Stimulated activated naive CD4-positive, alpha-beta T cell (primary cell): ENCODE measurements around the gene RITA1.

Experiments used
- DNase-seq, 6 experiments: peaks; one replicate each; lab custom pipeline; 2025; lab: John Stamatoyannopoulos, UW

RITA1 gene

GRCh38 chr12:113230315-113231234 lies 45.1 kb downstream of the RITA1 start:
- no peak for DNase-seq

GRCh38 chr12:113231235-113232088 lies 45.9 kb downstream of the RITA1 start:
- DNase-seq, result no peak

- no peak for DNase-seq
Measured at GRCh38 chr12:113232089-113232839, 46.7 kb downstream of the RITA1 start.

- DNase-seq, result peak; percentile 71 to 83 (median 79)
Measured at GRCh38 chr12:113232840-113233585, 47.5 kb downstream of the RITA1 start.

GRCh38 chr12:113233967-113234366 lies 48.4 kb downstream of the RITA1 start:
- no peak for DNase-seq

GRCh38 chr12:113234483-113234882 lies 49.0 kb downstream of the RITA1 start:
- no peak for DNase-seq

GRCh38 chr12:113235976-113236375 lies 50.5 kb downstream of the RITA1 start:
- no peak for DNase-seq

- no peak for DNase-seq
Measured at GRCh38 chr12:113236539-113237399, 51.2 kb downstream of the RITA1 start.

- DNase-seq, result no peak
Measured at GRCh38 chr12:113237748-113238147, 52.2 kb downstream of the RITA1 start.

- no peak for DNase-seq
Measured at GRCh38 chr12:113238309-113238708, 52.8 kb downstream of the RITA1 start.

GRCh38 chr12:113239288-113239771 lies 53.8 kb downstream of the RITA1 start:
- DNase-seq, result no peak

GRCh38 chr12:113239811-113240331 lies 54.4 kb downstream of the RITA1 start:
- DNase-seq, result no peak

- DNase-seq, result no peak
Measured at GRCh38 chr12:113240395-113240794, 54.9 kb downstream of the RITA1 start.

GRCh38 chr12:113241191-113242025 lies 55.9 kb downstream of the RITA1 start:
- DNase-seq, result no peak
